ENCODE data around the gene PRKCE. TPM values are rescaled to one million over a fixed set of nuclear protein-coding genes. Genes with fewer than 3 reads are reported as not detected.
A peak's percentile ranks its signal among the peaks of the same experiment; 100 is the strongest.

PRKCE gene
- total RNA-seq, 6 experiments from 2014 or later = 5.2 to 18.8 (median 11.0) TPM

- whole genome bisulfite sequencing (ENCODE audit: insufficient coverage, low coverage, low lambda C conversion rate, missing lambda C conversion rate) = 100% methylated on average over 1 of the region's 1 CpG
- ATAC-seq = no peak
- Histone ChIP-seq H3K4me1 (peaks cover 0 to 8% (median 0%) of the 10 kb centered on the region in 4 donors), H3K9me3 (no peaks in the 10 kb centered on the region), H3K36me3 (peaks cover 0 to 8% (median 4%) of the 10 kb centered on the region in 4 donors), H3K27ac (no peak overlapping the region), H3K27me3 (no peaks in the 10 kb centered on the region), H3K4me3 (no peak overlapping the region)
- no peak for DNase-seq
- TF ChIP-seq POLR2A (IDR thresholded peaks at IDR 0.05) = no peak
- TF ChIP-seq, protein P1, sequence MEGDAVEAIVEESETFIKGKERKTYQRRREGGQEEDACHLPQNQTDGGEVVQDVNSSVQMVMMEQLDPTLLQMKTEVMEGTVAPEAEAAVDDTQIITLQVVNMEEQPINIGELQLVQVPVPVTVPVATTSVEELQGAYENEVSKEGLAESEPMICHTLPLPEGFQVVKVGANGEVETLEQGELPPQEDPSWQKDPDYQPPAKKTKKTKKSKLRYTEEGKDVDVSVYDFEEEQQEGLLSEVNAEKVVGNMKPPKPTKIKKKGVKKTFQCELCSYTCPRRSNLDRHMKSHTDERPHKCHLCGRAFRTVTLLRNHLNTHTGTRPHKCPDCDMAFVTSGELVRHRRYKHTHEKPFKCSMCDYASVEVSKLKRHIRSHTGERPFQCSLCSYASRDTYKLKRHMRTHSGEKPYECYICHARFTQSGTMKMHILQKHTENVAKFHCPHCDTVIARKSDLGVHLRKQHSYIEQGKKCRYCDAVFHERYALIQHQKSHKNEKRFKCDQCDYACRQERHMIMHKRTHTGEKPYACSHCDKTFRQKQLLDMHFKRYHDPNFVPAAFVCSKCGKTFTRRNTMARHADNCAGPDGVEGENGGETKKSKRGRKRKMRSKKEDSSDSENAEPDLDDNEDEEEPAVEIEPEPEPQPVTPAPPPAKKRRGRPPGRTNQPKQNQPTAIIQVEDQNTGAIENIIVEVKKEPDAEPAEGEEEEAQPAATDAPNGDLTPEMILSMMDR (IDR thresholded peaks at IDR 0.05) = peak in 2 of 4 donors; percentile 29 to 33
- intact Hi-C loops (cut with DNase I) = no loop called here
Measured at GRCh38 chr2:45607701-45608100, 43.8 kb upstream of the PRKCE start.

GRCh38 chr2:45610281-45611019, 41.0 kb upstream of the PRKCE start:
- DNase-seq = peak; percentile 30 to 67 (median 62)
- WGBS (ENCODE audit: insufficient coverage, low coverage, low lambda C conversion rate, missing lambda C conversion rate) = 2% methylated on average over 23 of the region's 23 CpGs
- H3K4me3 ChIP-seq = peak overlapping the region; percentile 72 to 91 (median 86)
- H3K9me3 ChIP-seq = no peaks in the 10 kb centered on the region
- intact Hi-C loops (cut with DNase I) = no loop called here
- peaks cover 0 to 8% (median 0%) of the 10 kb centered on the region in 4 donors for H3K4me1 ChIP-seq
- no peaks in the 10 kb centered on the region for H3K36me3 ChIP-seq
- TF ChIP-seq POLR2A (IDR thresholded peaks at IDR 0.05) = peak; percentile 8
- TF ChIP-seq, protein P1 (IDR thresholded peaks at IDR 0.05) = peak in 3 of 4 donors; percentile 29 to 43 (median 30)
- ATAC-seq = peak; percentile 71 to 82 (median 76)
- no peaks in the 10 kb centered on the region for H3K27me3 ChIP-seq
- peak overlapping the region; percentile 84 to 90 (median 85) for H3K27ac ChIP-seq

- H3K27me3 ChIP-seq = no peaks in the 10 kb centered on the region
- DNase-seq (peak; percentile 96 to 97 (median 97)), ATAC-seq (peak; percentile 97 to 99 (median 98))
- no peaks in the 10 kb centered on the region for H3K36me3 ChIP-seq
- peak within 1 kb of the TSS; percentile 84 to 90 (median 85) for H3K27ac ChIP-seq
- TF ChIP-seq, protein P1 (IDR thresholded peaks at IDR 0.05) = no peak
- TF ChIP-seq POLR2A (IDR thresholded peaks at IDR 0.05) = peak; percentile 45
- intact Hi-C loops (cut with DNase I) = no loop called here
- no peaks in the 10 kb centered on the region for H3K9me3 ChIP-seq
- peaks cover 0 to 8% (median 0%) of the 10 kb centered on the region in 4 donors for H3K4me1 ChIP-seq
- 2% methylated on average over 31 of the region's 44 CpGs for WGBS (ENCODE audit: insufficient coverage, low coverage, low lambda C conversion rate, missing lambda C conversion rate)
- peak within 1 kb of the TSS; percentile 72 to 91 (median 86) for H3K4me3 ChIP-seq
Measured at GRCh38 chr2:45611020-45611859, 40.2 kb upstream of the PRKCE start, which contains the start of gene SRBD1. Gene SRBD1, minus strand, starts transcription at chr2:45611267. Its CDS starts 5,826 bp downstream, at chr2:45605441.

DNA sequence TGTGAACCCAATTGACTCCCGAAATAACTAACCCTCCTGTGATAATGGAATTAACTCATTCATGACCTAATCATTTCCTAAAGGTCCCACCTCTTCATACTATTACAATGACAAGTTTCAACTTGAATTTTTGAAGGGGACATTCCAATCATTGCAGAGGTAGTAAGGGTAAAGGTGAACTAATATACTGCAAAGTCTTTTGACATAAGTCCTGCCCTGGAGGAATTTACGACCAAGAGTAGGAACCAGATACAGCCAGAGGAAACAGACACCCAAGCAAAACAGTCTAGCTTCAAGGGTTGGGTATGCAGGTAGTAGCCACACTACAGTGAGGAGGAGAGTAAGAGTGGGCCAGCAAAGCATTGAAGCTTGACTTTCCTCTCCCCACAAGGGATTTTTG, 39.2 kb upstream of the PRKCE start:
- Histone ChIP-seq H3K27me3 (no peaks in the 10 kb centered on the region), H3K9me3 (no peaks in the 10 kb centered on the region), H3K27ac (no peak overlapping the region), H3K4me1 (peaks cover 0 to 8% (median 0%) of the 10 kb centered on the region in 4 donors), H3K36me3 (no peaks in the 10 kb centered on the region), H3K4me3 (no peak overlapping the region)
- ATAC-seq (no peak), DNase-seq (no peak)
- no peak for TF ChIP-seq POLR2A (IDR thresholded peaks at IDR 0.05)
- TF ChIP-seq, protein P1 (IDR thresholded peaks at IDR 0.05) = no peak
- WGBS (ENCODE audit: insufficient coverage, low coverage, low lambda C conversion rate, missing lambda C conversion rate) = 81% methylated on average over 2 of the region's 2 CpGs
- intact Hi-C loops (cut with DNase I) = no loop called here
